HL-60 (cell line): ENCODE measurements around the gene KRT9.

ENCODE experiments used
- DNase-seq, 2 experiments: peaks; one replicate each; pipeline ENCODE4 v3.0.0-alpha.2; 2010 to 2020; ENCODE audit warnings: low read depth in 1 of 2, low spot score in 1 of 2
- H3K27ac ChIP-seq: fragments of 250-450 bp; sonication (Bioruptor Pico); replicated peaks from 2 replicates; pipeline ENCODE4 v1.5.1; 2020; ENCODE audit warnings: mild to moderate bottlenecking, moderate library complexity
- H3K27me3 ChIP-seq: fragments of 250-450 bp; sonication (Bioruptor Pico); 2 replicates; pipeline ENCODE4 v1.5.1; 2021; ENCODE audit warnings: mild to moderate bottlenecking, moderate library complexity; ENCODE audit not compliant: insufficient read depth, poor library complexity, severe bottlenecking
- H3K4me3 ChIP-seq: replicated peaks from 2 replicates; pipeline ENCODE4 v1.5.1; 2011; ENCODE audit warnings: mild to moderate bottlenecking, control low read depth, low read length; ENCODE audit not compliant: insufficient read depth
- CTCF ChIP-seq: IDR thresholded peaks from one replicate; pipeline ENCODE4 v1.5.1; 2011; ENCODE audit warnings: low read length, control low read depth, inconsistent platforms; ENCODE audit not compliant: insufficient read depth
- GABPA ChIP-seq: IDR thresholded peaks from 2 replicates; pipeline ENCODE4 v1.6.1; 2012; ENCODE audit warnings: low read depth
- POLR2AphosphoS5 ChIP-seq: IDR thresholded peaks from 2 replicates; pipeline ENCODE4 v1.6.1; 2012; ENCODE audit warnings: low read depth
- SPI1 ChIP-seq: IDR thresholded peaks from 2 replicates; pipeline ENCODE4 v1.6.1; 2012; ENCODE audit warnings: low read depth, mild to moderate bottlenecking, borderline replicate concordance
- TF ChIP-seq, protein P1 (sequence below): IDR thresholded peaks from 2 replicates; pipeline ENCODE4 v1.6.1; 2012; ENCODE audit warnings: low read depth; ENCODE audit not compliant: insufficient replicate concordance

The KRT9 gene

GRCh38 chr17:41589301-41589700, 17.4 kb upstream of the KRT9 start:
- TF ChIP-seq, protein P1, sequence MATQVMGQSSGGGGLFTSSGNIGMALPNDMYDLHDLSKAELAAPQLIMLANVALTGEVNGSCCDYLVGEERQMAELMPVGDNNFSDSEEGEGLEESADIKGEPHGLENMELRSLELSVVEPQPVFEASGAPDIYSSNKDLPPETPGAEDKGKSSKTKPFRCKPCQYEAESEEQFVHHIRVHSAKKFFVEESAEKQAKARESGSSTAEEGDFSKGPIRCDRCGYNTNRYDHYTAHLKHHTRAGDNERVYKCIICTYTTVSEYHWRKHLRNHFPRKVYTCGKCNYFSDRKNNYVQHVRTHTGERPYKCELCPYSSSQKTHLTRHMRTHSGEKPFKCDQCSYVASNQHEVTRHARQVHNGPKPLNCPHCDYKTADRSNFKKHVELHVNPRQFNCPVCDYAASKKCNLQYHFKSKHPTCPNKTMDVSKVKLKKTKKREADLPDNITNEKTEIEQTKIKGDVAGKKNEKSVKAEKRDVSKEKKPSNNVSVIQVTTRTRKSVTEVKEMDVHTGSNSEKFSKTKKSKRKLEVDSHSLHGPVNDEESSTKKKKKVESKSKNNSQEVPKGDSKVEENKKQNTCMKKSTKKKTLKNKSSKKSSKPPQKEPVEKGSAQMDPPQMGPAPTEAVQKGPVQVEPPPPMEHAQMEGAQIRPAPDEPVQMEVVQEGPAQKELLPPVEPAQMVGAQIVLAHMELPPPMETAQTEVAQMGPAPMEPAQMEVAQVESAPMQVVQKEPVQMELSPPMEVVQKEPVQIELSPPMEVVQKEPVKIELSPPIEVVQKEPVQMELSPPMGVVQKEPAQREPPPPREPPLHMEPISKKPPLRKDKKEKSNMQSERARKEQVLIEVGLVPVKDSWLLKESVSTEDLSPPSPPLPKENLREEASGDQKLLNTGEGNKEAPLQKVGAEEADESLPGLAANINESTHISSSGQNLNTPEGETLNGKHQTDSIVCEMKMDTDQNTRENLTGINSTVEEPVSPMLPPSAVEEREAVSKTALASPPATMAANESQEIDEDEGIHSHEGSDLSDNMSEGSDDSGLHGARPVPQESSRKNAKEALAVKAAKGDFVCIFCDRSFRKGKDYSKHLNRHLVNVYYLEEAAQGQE, result no peak
- TF ChIP-seq POLR2AphosphoS5 (no peak), CTCF (no peak), SPI1 (no peak), GABPA (no peak)
- no peak overlapping the region for H3K27ac ChIP-seq
- no peaks in the 10 kb centered on the region for H3K27me3 ChIP-seq
- no peak for DNase-seq
- H3K4me3 ChIP-seq, result no peak overlapping the region

- H3K27ac ChIP-seq, result no peak overlapping the region
- H3K27me3 ChIP-seq, result no peaks in the 10 kb centered on the region
- TF ChIP-seq GABPA (no peak), SPI1 (no peak), POLR2AphosphoS5 (no peak), CTCF (no peak)
- TF ChIP-seq, protein P1, result no peak
- H3K4me3 ChIP-seq, result no peak overlapping the region
- DNase-seq, result no peak
These were observed 16.4 kb upstream of the KRT9 start for GRCh38 chr17:41588126-41588810.

DNA sequence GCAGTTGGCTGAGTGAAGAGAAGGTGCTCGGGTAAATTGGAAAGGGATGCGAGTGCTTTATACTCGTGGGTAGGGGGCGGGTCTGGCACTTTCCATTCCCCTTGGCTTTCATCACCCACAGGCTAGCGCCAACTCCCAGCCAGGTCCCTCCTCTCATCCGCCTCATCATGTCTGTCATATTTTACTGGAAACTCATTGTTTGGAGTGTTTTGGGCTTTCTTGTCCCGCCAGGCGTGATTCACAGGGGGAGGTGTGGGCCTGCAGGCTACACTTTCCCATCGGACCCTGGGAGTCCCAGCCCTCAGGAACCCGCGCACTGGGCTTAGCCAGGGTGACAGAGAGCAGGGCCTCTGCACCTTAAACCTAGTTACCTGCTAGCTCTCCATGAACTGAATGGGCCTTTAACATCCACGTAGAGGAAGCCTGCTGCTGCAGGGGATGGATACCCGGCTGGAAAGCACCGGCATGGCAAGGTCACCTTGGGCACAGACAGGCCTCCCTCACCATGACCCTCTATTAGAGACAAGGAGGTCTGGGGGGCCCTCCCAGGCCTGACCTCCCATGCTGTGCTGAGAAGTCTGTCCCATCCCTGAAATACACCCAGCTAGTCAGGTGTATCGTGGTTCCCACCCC, 15.1 kb upstream of the KRT9 start, which contains the start of gene KRT14:
Gene KRT14 (minus strand): TSS at position 33 of the 633 bp plus-strand sequence. CDS start 61 bp downstream, outside the sequence.
- Histone ChIP-seq H3K27ac (no peak within 1 kb of the TSS), H3K27me3 (no peaks in the 10 kb centered on the region), H3K4me3 (no peak within 1 kb of the TSS)
- TF ChIP-seq GABPA, result no peak
- TF ChIP-seq, protein P1, result no peak
- TF ChIP-seq SPI1, result no peak
- TF ChIP-seq CTCF, result no peak
- no peak for TF ChIP-seq POLR2AphosphoS5
- no peak for DNase-seq
